HG03469 (cell line): ENCODE measurements around the gene RNF125.
A peak's percentile ranks its signal among the peaks of the same experiment; 100 is the strongest.
"Not testable (repeated sequence)": the region's sequence is repeated elsewhere in the genome, so short reads cannot be mapped to it uniquely, and the experiment has no call there.

ENCODE experiments used
- ATAC-seq: cut with Tn5 transposase; IDR thresholded peaks from one replicate; pipeline ENCODE4 v1.9.1; 2021; ENCODE audit warnings: mild to moderate bottlenecking, moderate library complexity, moderate number of reproducible peaks; ENCODE audit not compliant: unreplicated experiment

RNF125 gene

GRCh38 chr18:32083781-32084180 lies 65.2 kb downstream of the RNF125 start:
- no peak for ATAC-seq

DNA sequence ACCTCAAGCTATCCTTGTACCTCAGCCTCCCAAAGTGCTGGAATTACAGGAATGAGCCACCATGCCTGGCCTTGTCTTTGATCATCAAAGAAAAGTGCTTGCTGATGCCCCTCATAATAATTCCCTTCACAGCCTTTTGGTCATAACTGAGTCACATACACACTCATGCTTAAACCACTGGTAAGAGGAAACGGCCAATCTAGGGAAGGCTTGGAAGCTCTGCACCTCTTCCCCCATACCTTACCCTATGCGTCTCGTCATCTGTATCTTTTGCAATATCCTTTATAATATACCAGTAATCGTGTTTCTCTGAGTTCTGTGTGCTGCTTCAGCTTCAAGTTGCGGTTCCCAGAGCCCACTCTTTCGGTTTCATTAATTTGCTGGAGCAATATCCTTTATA lies 68.3 kb downstream of the RNF125 start:
- no peak for ATAC-seq

DNA sequence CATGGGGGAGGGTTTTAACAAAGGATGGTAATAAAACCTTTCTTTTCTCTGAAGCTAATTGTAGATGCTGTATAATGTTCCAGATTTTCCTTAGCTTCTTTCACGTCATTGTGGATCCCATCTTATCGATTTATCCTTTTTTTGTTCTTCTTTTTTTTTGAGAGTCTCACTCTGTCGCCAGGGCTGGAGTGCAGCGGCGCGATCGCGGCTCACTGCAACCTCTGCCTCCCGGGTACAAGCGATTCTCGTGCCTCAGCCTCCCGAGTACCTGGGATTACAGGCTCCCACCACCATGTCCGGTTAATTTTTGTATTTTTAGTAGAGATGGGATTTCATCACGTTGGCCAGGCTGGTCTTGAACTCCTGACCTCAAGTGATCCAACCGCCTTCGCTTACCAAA lies 72.2 kb downstream of the RNF125 start:
- not testable (repeated sequence) for ATAC-seq

- ATAC-seq, result no peak
These were observed 72.7 kb downstream of the RNF125 start for GRCh38 chr18:32091325-32091723.

- peak; percentile 46 for ATAC-seq
These were observed 73.2 kb downstream of the RNF125 start, which contains the start of gene RNF138 for GRCh38 chr18:32091724-32092421. TSS of gene RNF138 (plus strand) at chr18:32091874. CDS start at chr18:32092777, 903 bp downstream.

DNA sequence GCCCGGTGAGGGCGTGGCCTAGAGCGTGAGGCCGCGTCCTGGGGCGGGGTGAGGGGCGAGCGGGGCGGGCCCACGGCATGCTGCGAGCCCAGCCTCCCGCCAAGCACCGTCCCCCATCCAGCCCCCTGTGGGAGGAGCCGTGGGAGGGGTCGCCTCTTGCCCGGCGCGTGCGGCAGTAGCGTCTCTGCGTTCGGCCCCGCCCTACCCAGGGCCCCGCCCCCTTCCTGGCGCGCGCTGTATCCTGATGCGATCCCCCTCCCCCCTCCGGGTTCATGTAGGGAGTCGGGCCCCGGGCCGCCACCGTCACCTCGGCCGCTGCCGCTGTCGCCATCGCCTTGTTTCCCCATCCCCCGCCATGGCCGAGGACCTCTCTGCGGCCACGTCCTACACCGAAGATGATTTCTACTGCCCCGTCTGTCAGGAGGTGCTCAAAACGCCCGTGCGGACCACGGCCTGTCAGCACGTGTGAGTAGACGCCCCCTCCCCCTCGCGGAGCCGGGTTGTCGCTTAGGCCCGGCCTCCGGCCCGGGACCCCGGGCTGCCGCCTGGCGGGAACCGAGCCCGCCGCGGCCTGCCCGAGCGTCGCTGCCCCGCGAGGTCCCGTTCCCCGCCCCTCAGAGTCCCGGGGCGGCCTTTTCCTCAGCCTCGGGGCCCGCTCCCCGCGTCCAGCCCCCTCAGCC lies 73.9 kb downstream of the RNF125 start:
- peak; percentile 67 for ATAC-seq

DNA sequence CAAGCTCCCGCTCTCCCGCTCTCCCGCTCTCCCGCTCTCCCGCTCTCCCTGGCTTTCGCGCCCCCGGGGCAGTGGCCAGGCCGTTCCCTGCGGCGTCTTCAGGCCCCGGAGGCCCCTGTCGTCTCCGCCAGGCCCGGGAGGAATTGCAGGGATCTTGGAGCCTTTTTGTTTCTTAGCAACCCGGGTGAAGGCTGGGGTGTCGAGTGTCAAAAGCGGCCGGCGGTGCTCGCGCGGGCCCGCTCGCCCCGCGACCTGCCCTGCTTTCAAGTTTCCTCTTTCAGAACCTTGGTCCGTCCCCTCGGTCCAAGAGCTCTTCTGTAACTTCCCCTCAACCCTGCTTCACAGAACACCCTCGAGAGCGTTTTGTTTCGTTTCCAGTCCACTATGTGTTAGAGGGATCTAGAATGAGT lies 74.5 kb downstream of the RNF125 start:
- peak; percentile 24 for ATAC-seq

DNA sequence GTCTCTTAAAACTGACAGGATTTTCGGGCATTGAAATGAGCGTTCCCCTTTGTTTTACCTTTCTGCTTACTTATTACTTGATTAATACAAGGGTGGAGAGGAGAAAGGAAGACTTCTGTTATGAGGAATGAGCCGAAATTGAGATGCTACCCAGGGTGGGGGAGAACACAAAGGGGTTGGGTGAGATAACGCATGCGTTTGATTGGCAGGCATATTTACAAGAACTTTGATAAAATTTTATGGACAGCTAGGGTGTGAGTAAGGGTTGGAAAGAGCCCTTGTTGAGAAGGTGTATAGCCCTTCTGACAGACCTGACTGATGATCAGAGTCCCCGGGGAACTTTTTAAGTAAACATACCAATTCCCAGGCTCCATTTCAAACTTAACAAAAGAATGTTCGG lies 74.9 kb downstream of the RNF125 start:
- no peak for ATAC-seq

DNA sequence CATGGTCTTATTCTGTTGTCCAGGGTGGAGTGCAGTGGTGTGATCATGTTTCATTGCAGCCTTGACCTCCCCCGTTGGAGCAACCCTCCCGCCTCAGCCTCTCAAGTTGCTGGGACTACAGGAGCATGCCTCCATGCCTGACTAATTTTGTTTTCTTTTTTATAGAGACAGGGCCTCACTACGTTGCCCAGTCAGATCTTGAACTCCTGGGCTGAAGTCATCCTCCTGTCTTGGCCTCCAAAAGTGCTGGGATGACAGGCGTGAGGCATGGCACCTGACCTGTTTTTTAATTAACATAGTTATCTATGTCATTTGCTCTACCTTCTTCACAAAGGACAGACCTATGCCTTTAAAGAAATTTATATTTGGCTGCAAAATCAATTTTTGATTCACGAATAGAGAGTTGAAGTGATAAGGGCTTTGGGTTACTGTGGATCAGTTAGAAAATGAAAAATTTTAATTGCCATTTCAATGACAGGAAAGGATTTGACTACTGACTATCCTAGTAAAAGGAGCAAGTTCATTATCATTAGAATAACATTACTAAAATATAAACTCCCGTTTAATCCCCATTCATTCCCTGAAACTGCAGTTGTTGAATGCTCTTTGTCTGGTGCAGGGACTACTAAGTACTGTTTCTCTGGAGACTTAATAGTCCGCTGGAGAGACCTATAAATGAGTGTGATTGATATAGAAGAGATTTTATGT lies 76.7 kb downstream of the RNF125 start:
- no peak for ATAC-seq

- ATAC-seq, result no peak
These were observed 77.2 kb downstream of the RNF125 start for GRCh38 chr18:32095900-32096229.

- no peak for ATAC-seq
These were observed 78.3 kb downstream of the RNF125 start for GRCh38 chr18:32096946-32097345.

- no peak for ATAC-seq
These were observed 85.9 kb downstream of the RNF125 start for GRCh38 chr18:32104516-32104915.

- no peak for ATAC-seq
These were observed 91.4 kb downstream of the RNF125 start for GRCh38 chr18:32110005-32110404.

GRCh38 chr18:32111706-32112105 lies 93.1 kb downstream of the RNF125 start:
- ATAC-seq, result no peak

DNA sequence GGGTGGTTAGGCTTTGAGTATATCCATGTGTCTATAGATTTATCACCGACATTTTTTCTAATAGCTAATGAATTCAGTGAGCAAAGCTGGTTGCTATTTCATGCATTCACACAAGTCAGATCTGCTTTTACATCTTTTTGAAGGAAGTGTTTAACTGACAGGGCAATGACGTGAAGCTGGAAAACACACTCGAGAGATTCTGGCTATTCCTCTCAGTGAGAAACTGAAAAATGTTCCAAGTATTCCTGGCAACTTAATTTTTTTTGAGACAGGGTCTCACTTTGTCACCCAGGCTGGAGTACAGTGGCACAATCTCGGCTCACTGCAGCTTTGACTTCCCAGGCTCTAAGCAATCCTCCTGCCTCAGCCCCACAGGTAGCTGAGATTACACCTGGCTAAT lies 94.2 kb downstream of the RNF125 start:
- ATAC-seq, result no peak

DNA sequence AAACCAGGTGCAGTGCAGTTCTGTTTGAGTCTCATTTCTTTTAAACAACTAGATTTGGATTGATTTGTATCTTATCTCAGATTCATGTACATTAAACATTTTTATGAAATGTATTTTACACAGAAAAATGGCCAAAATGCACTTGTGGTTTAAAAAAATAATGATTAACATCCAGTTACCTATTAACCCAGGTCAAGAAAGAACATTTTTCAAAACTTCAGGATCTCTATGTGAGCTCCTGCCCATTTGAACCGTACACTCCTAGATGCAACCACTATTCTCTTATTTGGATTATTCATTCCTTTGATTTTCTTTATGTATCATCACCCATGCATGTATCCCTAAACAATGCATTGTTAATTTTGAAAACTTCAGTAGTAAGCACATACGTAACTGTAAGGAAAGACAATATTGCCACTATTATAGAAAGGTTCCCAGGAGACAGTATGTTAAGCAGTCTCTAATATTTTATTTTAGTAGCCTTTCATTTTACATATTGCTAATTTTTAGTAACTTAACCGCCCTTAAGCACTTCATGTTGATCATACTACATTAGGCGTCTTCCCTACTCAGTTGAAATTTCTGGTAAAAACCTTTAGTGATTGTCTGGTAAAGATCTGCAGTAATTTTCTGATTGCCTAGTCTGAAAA lies 95.8 kb downstream of the RNF125 start:
- no peak for ATAC-seq

DNA sequence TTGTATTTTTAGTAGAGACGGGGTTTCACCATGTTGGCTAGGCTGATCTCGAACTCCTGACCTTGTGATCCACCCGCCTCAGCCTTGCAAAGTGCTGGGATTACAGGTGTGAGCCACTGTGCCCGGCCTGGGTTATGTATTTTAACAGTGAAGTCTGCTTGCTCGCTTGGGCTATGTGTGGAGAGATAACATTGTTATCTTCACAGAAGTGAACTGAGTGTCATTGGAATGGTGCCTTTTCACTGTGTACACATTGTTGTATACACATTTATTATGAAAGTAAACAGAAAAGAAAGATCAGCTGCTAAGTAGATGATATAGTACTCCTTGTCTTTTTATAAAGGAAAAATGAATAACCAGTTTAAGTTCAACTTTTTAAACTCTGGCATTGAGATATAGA lies 103.4 kb downstream of the RNF125 start:
- no peak for ATAC-seq
